GM18505 (cell line): ENCODE data around the gene KDM8.

ENCODE experiments used
- ATAC-seq: cut with Tn5 transposase; IDR thresholded peaks from one replicate; pipeline ENCODE4 v1.9.1; 2021; ENCODE audit not compliant: unreplicated experiment
- POLR2A ChIP-seq: IDR thresholded peaks from 4 replicates; pipeline ENCODE4 v1.6.1; 2011; ENCODE audit warnings: borderline replicate concordance; ENCODE audit not compliant: insufficient read depth, insufficient read length; ENCODE audit errors: extremely low read depth

The KDM8 gene

GRCh38 chr16:27224271-27224737 lies 21.0 kb downstream of the KDM8 start:
- no peak for ATAC-seq
- TF ChIP-seq POLR2A = no peak

DNA sequence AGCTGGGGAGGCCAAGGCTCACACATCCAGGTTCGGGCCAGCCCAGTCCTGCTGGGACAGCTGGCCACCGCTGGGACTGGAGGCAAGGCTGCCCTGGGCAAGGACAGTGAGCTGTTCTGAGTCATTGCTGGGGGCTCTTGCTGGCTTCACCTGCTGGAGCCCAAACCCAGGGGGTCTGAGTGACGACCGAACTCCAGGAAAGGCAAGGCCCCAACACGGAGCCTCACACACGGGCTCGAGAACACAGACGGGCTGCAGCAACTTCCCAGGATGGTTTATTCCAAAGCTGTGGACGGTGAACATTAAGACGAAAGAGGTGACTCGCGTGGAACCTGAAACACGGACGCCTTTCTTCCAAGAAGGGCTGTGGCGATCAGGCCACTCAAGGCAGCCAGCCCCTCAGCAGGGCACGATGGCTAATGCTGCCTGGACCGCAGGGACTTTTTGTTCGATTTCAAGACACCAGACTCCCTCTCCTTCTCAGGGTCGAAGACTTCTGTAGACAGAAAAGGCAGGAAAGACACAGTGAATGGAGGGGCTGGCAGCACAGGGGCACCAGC lies 21.5 kb downstream of the KDM8 start:
- no peak for TF ChIP-seq POLR2A
- ATAC-seq = no peak

DNA sequence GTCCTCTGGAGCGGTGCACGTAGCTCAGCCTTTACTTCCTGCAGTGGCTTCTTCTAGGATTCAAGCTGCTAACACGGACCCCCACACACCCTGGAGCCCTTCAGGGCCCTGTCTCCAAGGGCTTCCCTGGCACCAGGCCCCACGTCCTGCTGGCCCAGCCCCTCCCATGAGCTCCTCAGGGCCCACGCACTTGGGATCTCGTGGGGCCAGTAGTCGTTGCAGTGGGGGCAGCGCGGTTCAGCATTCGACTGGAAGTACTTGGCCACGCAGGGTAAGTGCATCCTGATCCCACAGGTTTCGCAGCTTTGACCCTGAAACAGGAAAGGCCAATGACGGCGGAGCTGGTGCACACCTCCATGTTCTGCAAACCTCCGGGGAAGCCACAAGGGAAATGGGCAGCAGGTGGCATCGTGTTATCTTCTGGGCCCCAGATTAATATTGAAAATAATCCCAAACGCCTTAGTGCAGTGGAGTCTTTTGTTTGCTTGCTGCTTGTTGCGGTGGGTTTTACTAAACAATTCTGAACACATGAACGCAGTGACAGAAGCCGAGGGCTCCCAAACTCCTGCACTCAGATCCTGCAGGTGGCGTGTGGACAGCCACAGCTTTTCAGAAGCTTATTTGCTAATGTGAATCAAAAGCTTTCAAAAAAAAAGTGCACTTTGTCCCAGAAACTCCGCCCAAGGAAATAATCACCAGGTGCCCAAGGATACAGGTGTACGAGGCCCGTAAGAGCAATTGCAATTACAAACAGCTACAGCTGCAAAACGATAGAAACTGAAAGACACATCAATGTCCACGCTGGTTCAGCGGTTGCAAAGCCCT lies 22.4 kb downstream of the KDM8 start:
- TF ChIP-seq POLR2A = no peak
- no peak for ATAC-seq

GRCh38 chr16:27226476-27226875 lies 23.1 kb downstream of the KDM8 start:
- no peak for ATAC-seq

GRCh38 chr16:27226976-27227705 lies 23.8 kb downstream of the KDM8 start:
- ATAC-seq = no peak
- TF ChIP-seq POLR2A = no peak

More at GRCh38 chr16:27226476-27226875, 23.1 kb downstream of the KDM8 start:
- TF ChIP-seq POLR2A = no peak

- TF ChIP-seq POLR2A = no peak
- no peak for ATAC-seq
These were observed 24.7 kb downstream of the KDM8 start for GRCh38 chr16:27228045-27228444.

DNA sequence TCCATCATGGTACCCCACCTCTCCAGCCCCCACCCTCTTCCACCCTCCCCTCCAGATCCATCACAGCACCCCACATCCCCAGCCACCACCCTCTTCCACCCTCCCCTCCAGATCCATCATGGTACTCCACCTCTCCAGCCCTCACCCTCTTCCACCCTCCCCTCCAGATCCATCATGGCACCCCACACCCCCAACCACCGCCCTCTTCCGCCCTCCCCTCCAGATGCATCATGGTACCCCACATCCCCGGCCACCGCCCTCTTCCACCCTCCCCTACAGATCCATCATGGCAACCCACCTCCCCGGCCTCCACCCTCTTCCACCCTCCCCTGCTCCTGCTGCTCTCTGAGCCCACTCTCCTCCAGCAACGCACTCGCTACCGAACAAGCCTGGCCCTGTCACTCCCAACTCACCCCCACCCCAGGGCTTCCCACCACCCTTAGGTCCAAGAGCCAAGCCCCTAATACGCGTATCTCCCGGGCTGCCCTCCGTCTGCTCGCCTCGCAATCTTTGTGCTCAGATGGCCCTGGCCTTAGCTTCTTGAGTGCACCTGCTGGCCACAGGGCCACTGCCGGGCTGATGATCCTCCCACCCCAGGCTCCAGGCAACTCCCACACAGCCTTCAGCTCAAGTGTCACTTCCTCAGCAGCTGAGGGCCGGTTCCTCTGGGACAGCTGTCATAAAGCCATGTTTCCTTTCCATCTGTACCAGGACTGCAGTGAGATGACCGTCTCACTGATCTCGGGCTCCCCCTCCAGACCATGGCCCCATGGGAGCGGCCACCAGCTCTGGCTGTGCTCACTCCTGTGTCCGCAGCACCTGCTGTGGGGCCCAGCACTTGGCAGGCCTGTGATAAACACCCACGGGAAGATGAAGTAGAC lies 25.5 kb downstream of the KDM8 start:
- no peak for TF ChIP-seq POLR2A
- no peak for ATAC-seq

DNA sequence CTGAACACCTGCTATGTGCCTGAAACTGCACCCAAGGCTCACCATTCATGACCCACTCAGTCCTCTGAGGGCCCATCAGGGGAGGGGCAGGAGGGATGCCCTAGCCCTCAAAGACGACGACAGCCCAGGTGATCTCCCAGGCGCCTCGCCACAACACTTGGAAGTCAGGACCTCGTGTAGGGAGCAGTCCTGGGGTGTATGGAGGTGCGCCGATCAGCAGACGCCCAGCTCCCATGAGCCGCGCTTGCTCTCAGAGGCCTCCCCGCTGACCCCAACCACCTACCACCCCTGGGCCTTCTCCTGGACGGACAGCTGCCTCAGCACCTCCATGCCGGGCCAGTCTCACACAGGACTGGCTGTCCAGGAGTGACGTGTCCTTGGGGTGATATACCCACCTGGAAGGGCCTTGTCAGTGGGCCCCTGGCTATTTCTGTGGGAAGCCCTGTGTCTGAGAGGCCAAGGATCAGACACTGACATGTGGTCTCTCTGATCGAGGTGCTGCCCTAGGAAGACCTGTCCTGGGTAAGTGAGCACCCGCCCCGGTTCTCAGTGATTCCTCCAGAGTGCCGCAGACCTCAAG lies 26.7 kb downstream of the KDM8 start:
- no peak for ATAC-seq
- no peak for TF ChIP-seq POLR2A

GRCh38 chr16:27230562-27231001 lies 27.3 kb downstream of the KDM8 start:
- ATAC-seq = no peak

DNA sequence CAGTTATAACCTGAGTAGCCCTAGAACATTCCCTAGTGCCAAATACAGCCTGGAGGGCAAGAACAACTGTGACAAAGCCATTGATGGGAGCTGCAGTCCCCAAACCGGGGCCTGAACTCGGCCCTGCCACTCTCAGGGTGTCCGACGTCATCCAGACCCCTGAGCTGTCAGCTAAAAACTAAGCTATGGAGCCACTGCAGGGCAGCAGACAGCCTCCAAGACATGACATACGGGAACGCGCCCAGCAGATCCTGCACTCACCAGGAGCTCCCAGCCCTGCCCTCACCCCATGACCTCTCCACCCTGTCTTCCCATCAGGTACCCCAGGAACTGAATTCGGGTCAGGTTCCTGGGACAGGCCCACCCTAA lies 28.4 kb downstream of the KDM8 start:
- no peak for ATAC-seq
- TF ChIP-seq POLR2A = no peak

More at GRCh38 chr16:27230562-27231001, 27.3 kb downstream of the KDM8 start:
- no peak for TF ChIP-seq POLR2A

GRCh38 chr16:27232061-27232900 lies 29.0 kb downstream of the KDM8 start:
- no peak for TF ChIP-seq POLR2A
- peak; percentile 48 for ATAC-seq
